ENCODE results near the gene PHKG2.

The PHKG2 gene

GRCh38 chr16:30720086-30720485, 28.1 kb upstream of the PHKG2 start:
- no peak overlapping the region for H3K4me3 ChIP-seq (ENCODE audit: low read depth, low read length)
- DNase-seq (ENCODE audit: low read depth), result no peak
- TF ChIP-seq, protein P1, sequence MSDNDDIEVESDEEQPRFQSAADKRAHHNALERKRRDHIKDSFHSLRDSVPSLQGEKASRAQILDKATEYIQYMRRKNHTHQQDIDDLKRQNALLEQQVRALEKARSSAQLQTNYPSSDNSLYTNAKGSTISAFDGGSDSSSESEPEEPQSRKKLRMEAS (IDR thresholded peaks at IDR 0.05; ENCODE audit: low read depth, low read length), result no peak
- no peak for TF ChIP-seq CTCF (IDR thresholded peaks at IDR 0.05; ENCODE audit: low read depth, low read length)
- TF ChIP-seq POLR2A (IDR thresholded peaks at IDR 0.05; ENCODE audit: extremely low read depth, insufficient read length), result no peak
- TF ChIP-seq MYC (IDR thresholded peaks at IDR 0.05; ENCODE audit: low read depth, low read length), result no peak

DNA sequence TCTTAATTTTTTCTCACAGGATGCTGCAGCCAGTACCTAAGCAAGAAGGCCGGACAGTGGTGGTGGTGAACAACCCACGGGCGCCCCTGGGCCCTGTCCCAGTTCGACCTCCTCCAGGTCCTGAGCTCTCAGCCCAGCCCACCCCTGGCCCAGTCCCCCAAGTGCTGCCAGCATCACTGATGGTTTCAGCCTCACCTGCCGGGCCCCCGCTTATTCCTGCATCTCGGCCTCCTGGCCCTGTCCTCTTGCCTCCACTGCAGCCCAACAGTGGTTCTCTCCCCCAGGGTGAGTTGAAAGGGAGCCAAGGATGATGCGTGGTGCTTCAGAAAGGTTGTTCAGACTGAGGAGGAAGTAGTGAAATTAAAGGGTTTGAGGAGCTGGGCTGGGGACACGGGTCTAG, 27.5 kb upstream of the PHKG2 start:
- TF ChIP-seq MYC (IDR thresholded peaks at IDR 0.05; ENCODE audit: low read depth, low read length), result no peak
- no peak for TF ChIP-seq POLR2A (IDR thresholded peaks at IDR 0.05; ENCODE audit: extremely low read depth, insufficient read length)
- no peak for TF ChIP-seq CTCF (IDR thresholded peaks at IDR 0.05; ENCODE audit: low read depth, low read length)
- TF ChIP-seq, protein P1 (IDR thresholded peaks at IDR 0.05; ENCODE audit: low read depth, low read length), result no peak

DNA sequence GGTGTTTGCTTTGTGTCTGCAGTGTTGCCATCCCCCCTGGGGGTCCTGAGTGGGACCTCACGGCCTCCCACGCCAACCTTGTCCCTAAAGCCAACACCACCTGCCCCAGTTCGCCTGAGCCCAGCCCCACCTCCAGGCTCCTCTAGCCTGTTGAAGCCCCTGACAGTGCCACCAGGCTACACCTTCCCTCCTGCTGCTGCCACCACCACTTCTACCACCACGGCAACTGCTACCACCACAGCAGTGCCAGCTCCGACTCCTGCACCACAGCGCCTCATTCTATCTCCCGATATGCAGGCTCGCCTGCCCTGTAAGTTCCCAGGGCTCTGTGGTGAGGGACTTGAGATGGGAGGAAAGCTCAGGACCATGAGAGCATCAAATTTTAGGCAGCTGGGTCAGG, 27.1 kb upstream of the PHKG2 start:
- no peak overlapping the region for H3K4me3 ChIP-seq (ENCODE audit: low read depth, low read length)
- no peak for DNase-seq (ENCODE audit: low read depth)
- TF ChIP-seq, protein P1 (IDR thresholded peaks at IDR 0.05; ENCODE audit: low read depth, low read length), result no peak
- TF ChIP-seq CTCF (IDR thresholded peaks at IDR 0.05; ENCODE audit: low read depth, low read length) (no peak), MYC (IDR thresholded peaks at IDR 0.05; ENCODE audit: low read depth, low read length) (no peak), POLR2A (IDR thresholded peaks at IDR 0.05; ENCODE audit: extremely low read depth, insufficient read length) (no peak)

More for the DNA sequence above, 27.5 kb upstream of the PHKG2 start:
- no peak overlapping the region for H3K4me3 ChIP-seq (ENCODE audit: low read depth, low read length)
- no peak for DNase-seq (ENCODE audit: low read depth)

DNA sequence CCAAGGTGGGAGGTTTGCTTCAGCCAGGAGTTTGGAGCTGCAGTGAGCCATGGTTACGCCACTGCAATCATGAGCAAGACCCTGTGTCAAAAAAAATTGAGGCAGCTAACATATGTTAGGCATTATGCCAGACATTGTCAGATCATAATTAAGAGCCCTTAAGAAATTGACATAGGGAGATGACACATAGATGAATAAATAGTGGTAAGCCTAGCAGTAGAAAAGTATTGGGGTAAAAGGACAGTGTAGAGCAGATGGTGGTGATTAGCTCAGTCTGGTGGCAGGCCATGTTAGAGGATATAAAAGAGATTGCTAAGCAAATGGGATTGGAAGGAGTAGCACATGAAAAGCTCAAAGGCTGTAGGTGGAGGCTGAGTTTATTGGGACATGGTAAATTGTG, 26.6 kb upstream of the PHKG2 start:
- H3K4me3 ChIP-seq (ENCODE audit: low read depth, low read length), result no peak overlapping the region
- TF ChIP-seq, protein P1 (IDR thresholded peaks at IDR 0.05; ENCODE audit: low read depth, low read length), result no peak
- TF ChIP-seq POLR2A (IDR thresholded peaks at IDR 0.05; ENCODE audit: extremely low read depth, insufficient read length) (no peak), CTCF (IDR thresholded peaks at IDR 0.05; ENCODE audit: low read depth, low read length) (no peak), MYC (IDR thresholded peaks at IDR 0.05; ENCODE audit: low read depth, low read length) (no peak)
- no peak for DNase-seq (ENCODE audit: low read depth)

- DNase-seq (ENCODE audit: low read depth), result peak; percentile 31
- H3K4me3 ChIP-seq (ENCODE audit: low read depth, low read length), result no peak overlapping the region
- TF ChIP-seq MYC (IDR thresholded peaks at IDR 0.05; ENCODE audit: low read depth, low read length) (no peak), POLR2A (IDR thresholded peaks at IDR 0.05; ENCODE audit: extremely low read depth, insufficient read length) (no peak), CTCF (IDR thresholded peaks at IDR 0.05; ENCODE audit: low read depth, low read length) (no peak)
- TF ChIP-seq, protein P1 (IDR thresholded peaks at IDR 0.05; ENCODE audit: low read depth, low read length), result no peak
Observed at GRCh38 chr16:30722443-30722842, 25.8 kb upstream of the PHKG2 start.

- TF ChIP-seq CTCF (IDR thresholded peaks at IDR 0.05; ENCODE audit: low read depth, low read length), result no peak
- no peak for TF ChIP-seq MYC (IDR thresholded peaks at IDR 0.05; ENCODE audit: low read depth, low read length)
- TF ChIP-seq, protein P1 (IDR thresholded peaks at IDR 0.05; ENCODE audit: low read depth, low read length), result no peak
- TF ChIP-seq POLR2A (IDR thresholded peaks at IDR 0.05; ENCODE audit: extremely low read depth, insufficient read length), result no peak
- no peak for DNase-seq (ENCODE audit: low read depth)
- no peak overlapping the region for H3K4me3 ChIP-seq (ENCODE audit: low read depth, low read length)
Observed at GRCh38 chr16:30722916-30723315, 25.3 kb upstream of the PHKG2 start.

Data from NB4 (cell line).